K562 (cell line): Measurements from ENCODE around the gene CPSF7. TPM values are rescaled to one million over a fixed set of nuclear protein-coding genes. Genes with fewer than 3 reads are reported as not detected.

Experiments used
- CHD2 ChIP-seq: IDR thresholded peaks from 2 replicates; pipeline ENCODE4 v1.6.1; 2011; ENCODE audit warnings: low read depth, low read length
- DPF2 ChIP-seq: fragments of 450-650 bp; IDR thresholded peaks from 2 replicates; pipeline ENCODE4 v1.6.1; 2016
- EGR1 ChIP-seq: fragments of 450-650 bp; conservative IDR thresholded peaks from 2 replicates; pipeline ENCODE4 v1.6.1; 2017; ENCODE audit warnings: mild to moderate bottlenecking
- HDAC6 ChIP-seq: IDR thresholded peaks from 2 replicates; pipeline ENCODE4 v1.6.1; 2012; ENCODE audit warnings: low read depth, mild to moderate bottlenecking, control low read depth, inconsistent platforms, low read length, moderate library complexity
- L3MBTL2 ChIP-seq: fragments of 450-650 bp; IDR thresholded peaks from 2 replicates; pipeline ENCODE4 v1.6.1; 2016; ENCODE audit warnings: mild to moderate bottlenecking, moderate library complexity
- POLR2AphosphoS2 ChIP-seq: IDR thresholded peaks from 2 replicates; pipeline ENCODE4 v1.6.1; 2012; ENCODE audit warnings: low read length, improper control_type of control experiment
- RFX5 ChIP-seq: IDR thresholded peaks from 2 replicates; pipeline ENCODE4 v1.6.1; 2011; ENCODE audit warnings: low read depth, mild to moderate bottlenecking, improper control_type of control experiment, low read length
- ZNF696 ChIP-seq: fragments of 250-450 bp; sonication (Bioruptor Pico); conservative IDR thresholded peaks from 2 replicates; pipeline ENCODE4 v1.4.0; 2020; ENCODE audit warnings: mild to moderate bottlenecking, moderate library complexity
- polyA plus RNA-seq, 8 experiments: library from polyadenylated mRNA; depleted of rRNA in 4 of 8; stranded (reverse) in 5 of 8; unstranded in 3 of 8; fragments of >200 nt; fragmentation: Nextera tagmentation in 2 of 8; fragmentation: Illumina TruSeq in 1 of 8; extraction: Ambion mirVana in 2 of 8; extraction: Trizol in 1 of 8; gene quantifications; 2 replicates each; pipeline versions ENCODE4 v1.2.1 to v1.2.3, GENCODE V29; 2011 to 2014; ENCODE audit warnings: inconsistent platforms in 1 of 8, missing spikeins in 1 of 8
- total RNA-seq, 7 experiments: library from RNA; depleted of rRNA in 6 of 7; stranded (reverse); fragments of >200 nt in 6 of 7; fragmentation: Illumina TruSeq in 2 of 7; extraction: Trizol in 2 of 7; gene quantifications; 2 replicates each; pipeline versions ENCODE4 v1.2.1 to v1.2.3, GENCODE V29; 2011 to 2021; ENCODE audit warnings: low replicate concordance in 1 of 7
- TF ChIP-seq, protein P1 (sequence below): fragments of 200-600 bp; sonication (generic); IDR thresholded peaks from one replicate; pipeline ENCODE4 v1.6.1; 2012; ENCODE audit warnings: mild to moderate bottlenecking, low read depth, low read length, inconsistent platforms
- TF ChIP-seq, protein P2 (sequence below): fragments of 450-650 bp; formaldehyde crosslinking; IDR thresholded peaks from 2 replicates; pipeline ENCODE4 v1.4.0; 2020; ENCODE audit warnings: mild to moderate bottlenecking, moderate library complexity
- TF ChIP-seq, protein P3 (sequence below): fragments of 450-650 bp; IDR thresholded peaks from one replicate; pipeline ENCODE4 v1.6.1; 2018; ENCODE audit warnings: mild to moderate bottlenecking, moderate library complexity; ENCODE audit not compliant: partially characterized antibody
- TF ChIP-seq, protein P4 (sequence below): sonication (generic); formaldehyde crosslinking; IDR thresholded peaks from 2 replicates; pipeline ENCODE4 v1.8.0; 2022; ENCODE audit warnings: missing genetic modification reagents, mild to moderate bottlenecking, borderline replicate concordance

The CPSF7 gene
- total and polyA plus RNA-seq, 9 of the 15 experiments (the other 6 are each of a cell fraction or from before 2014, with no cell fraction given): 14.8 to 104 (median 44.1) TPM

DNA sequence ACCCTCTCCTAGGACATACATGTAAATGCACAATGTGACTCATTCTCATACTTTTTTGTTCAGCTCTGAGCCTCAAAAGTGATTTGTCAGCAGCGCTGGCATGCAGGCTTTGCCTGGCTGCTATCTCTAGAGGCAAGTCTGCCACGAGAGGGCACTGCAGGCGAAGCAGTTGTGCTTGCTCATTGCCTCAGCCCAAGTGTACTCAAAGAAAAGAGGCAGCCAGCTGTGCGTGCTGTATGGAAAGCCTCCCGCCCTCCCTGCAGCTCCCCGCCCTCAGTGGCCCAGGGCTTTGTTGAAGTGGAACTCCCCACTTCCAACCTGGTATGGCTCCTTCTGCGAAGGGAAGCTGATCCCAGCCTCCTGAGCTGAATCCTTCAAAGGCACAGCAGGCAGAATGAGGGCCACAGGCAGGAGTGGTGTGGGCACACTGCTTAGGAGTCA lies 16.5 kb upstream of the CPSF7 start (continued):
- TF ChIP-seq, protein P1, sequence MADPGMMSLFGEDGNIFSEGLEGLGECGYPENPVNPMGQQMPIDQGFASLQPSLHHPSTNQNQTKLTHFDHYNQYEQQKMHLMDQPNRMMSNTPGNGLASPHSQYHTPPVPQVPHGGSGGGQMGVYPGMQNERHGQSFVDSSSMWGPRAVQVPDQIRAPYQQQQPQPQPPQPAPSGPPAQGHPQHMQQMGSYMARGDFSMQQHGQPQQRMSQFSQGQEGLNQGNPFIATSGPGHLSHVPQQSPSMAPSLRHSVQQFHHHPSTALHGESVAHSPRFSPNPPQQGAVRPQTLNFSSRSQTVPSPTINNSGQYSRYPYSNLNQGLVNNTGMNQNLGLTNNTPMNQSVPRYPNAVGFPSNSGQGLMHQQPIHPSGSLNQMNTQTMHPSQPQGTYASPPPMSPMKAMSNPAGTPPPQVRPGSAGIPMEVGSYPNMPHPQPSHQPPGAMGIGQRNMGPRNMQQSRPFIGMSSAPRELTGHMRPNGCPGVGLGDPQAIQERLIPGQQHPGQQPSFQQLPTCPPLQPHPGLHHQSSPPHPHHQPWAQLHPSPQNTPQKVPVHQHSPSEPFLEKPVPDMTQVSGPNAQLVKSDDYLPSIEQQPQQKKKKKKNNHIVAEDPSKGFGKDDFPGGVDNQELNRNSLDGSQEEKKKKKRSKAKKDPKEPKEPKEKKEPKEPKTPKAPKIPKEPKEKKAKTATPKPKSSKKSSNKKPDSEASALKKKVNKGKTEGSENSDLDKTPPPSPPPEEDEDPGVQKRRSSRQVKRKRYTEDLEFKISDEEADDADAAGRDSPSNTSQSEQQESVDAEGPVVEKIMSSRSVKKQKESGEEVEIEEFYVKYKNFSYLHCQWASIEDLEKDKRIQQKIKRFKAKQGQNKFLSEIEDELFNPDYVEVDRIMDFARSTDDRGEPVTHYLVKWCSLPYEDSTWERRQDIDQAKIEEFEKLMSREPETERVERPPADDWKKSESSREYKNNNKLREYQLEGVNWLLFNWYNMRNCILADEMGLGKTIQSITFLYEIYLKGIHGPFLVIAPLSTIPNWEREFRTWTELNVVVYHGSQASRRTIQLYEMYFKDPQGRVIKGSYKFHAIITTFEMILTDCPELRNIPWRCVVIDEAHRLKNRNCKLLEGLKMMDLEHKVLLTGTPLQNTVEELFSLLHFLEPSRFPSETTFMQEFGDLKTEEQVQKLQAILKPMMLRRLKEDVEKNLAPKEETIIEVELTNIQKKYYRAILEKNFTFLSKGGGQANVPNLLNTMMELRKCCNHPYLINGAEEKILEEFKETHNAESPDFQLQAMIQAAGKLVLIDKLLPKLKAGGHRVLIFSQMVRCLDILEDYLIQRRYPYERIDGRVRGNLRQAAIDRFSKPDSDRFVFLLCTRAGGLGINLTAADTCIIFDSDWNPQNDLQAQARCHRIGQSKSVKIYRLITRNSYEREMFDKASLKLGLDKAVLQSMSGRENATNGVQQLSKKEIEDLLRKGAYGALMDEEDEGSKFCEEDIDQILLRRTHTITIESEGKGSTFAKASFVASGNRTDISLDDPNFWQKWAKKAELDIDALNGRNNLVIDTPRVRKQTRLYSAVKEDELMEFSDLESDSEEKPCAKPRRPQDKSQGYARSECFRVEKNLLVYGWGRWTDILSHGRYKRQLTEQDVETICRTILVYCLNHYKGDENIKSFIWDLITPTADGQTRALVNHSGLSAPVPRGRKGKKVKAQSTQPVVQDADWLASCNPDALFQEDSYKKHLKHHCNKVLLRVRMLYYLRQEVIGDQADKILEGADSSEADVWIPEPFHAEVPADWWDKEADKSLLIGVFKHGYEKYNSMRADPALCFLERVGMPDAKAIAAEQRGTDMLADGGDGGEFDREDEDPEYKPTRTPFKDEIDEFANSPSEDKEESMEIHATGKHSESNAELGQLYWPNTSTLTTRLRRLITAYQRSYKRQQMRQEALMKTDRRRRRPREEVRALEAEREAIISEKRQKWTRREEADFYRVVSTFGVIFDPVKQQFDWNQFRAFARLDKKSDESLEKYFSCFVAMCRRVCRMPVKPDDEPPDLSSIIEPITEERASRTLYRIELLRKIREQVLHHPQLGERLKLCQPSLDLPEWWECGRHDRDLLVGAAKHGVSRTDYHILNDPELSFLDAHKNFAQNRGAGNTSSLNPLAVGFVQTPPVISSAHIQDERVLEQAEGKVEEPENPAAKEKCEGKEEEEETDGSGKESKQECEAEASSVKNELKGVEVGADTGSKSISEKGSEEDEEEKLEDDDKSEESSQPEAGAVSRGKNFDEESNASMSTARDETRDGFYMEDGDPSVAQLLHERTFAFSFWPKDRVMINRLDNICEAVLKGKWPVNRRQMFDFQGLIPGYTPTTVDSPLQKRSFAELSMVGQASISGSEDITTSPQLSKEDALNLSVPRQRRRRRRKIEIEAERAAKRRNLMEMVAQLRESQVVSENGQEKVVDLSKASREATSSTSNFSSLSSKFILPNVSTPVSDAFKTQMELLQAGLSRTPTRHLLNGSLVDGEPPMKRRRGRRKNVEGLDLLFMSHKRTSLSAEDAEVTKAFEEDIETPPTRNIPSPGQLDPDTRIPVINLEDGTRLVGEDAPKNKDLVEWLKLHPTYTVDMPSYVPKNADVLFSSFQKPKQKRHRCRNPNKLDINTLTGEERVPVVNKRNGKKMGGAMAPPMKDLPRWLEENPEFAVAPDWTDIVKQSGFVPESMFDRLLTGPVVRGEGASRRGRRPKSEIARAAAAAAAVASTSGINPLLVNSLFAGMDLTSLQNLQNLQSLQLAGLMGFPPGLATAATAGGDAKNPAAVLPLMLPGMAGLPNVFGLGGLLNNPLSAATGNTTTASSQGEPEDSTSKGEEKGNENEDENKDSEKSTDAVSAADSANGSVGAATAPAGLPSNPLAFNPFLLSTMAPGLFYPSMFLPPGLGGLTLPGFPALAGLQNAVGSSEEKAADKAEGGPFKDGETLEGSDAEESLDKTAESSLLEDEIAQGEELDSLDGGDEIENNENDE: no peak
- TF ChIP-seq DPF2: no peak
- TF ChIP-seq L3MBTL2: no peak
- no peak for TF ChIP-seq EGR1
- TF ChIP-seq, protein P2, sequence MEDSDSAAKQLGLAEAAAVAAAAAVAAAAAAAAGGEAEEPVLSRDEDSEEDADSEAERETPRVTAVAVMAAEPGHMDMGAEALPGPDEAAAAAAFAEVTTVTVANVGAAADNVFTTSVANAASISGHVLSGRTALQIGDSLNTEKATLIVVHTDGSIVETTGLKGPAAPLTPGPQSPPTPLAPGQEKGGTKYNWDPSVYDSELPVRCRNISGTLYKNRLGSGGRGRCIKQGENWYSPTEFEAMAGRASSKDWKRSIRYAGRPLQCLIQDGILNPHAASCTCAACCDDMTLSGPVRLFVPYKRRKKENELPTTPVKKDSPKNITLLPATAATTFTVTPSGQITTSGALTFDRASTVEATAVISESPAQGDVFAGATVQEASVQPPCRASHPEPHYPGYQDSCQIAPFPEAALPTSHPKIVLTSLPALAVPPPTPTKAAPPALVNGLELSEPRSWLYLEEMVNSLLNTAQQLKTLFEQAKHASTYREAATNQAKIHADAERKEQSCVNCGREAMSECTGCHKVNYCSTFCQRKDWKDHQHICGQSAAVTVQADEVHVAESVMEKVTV (CRISPR knock-in tag): 0 out of 2 replicates have a peak, but pooled peaks have one; percentile 6
- TF ChIP-seq POLR2AphosphoS2: no peak
- TF ChIP-seq, protein P3, sequence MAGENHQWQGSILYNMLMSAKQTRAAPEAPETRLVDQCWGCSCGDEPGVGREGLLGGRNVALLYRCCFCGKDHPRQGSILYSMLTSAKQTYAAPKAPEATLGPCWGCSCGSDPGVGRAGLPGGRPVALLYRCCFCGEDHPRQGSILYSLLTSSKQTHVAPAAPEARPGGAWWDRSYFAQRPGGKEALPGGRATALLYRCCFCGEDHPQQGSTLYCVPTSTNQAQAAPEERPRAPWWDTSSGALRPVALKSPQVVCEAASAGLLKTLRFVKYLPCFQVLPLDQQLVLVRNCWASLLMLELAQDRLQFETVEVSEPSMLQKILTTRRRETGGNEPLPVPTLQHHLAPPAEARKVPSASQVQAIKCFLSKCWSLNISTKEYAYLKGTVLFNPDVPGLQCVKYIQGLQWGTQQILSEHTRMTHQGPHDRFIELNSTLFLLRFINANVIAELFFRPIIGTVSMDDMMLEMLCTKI: no peak
- TF ChIP-seq HDAC6: no peak
- TF ChIP-seq CHD2: no peak
- TF ChIP-seq RFX5: no peak
- TF ChIP-seq ZNF696: no peak
- TF ChIP-seq, protein P4, sequence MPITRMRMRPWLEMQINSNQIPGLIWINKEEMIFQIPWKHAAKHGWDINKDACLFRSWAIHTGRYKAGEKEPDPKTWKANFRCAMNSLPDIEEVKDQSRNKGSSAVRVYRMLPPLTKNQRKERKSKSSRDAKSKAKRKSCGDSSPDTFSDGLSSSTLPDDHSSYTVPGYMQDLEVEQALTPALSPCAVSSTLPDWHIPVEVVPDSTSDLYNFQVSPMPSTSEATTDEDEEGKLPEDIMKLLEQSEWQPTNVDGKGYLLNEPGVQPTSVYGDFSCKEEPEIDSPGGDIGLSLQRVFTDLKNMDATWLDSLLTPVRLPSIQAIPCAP (CRISPR knock-in tag): no peak
